Right ventricle myocardium superior (tissue), 1 donor: ENCODE results near the gene RIPPLY3. TPM values are rescaled to one million over a fixed set of nuclear protein-coding genes. Genes with fewer than 3 reads are reported as not detected.
"Not testable (repeated sequence)": the region's sequence is repeated elsewhere in the genome, so short reads cannot be mapped to it uniquely, and the experiment has no call there.

Experiments
- ATAC-seq: fragments of 200-7000 bp; cut with Tn5 transposase; one replicate; pipeline ENCODE4 v1.9.1; 2020; ENCODE audit warnings: mild to moderate bottlenecking; ENCODE audit not compliant: poor library complexity
- DNase-seq: peaks from one replicate; pipeline ENCODE4 v3.0.0-alpha.2; 2020
- intact Hi-C: fragments of 100-400 bp; cut with DNase I; formaldehyde crosslinking; loops from one replicate; pipeline ENCODE4 v1.11.2; 2022
- total RNA-seq: library from RNA; stranded (reverse); fragmentation: NEBNext Ultra II Directional; extraction: Animal tissue kit (Norgen Biotek cat#: 25700); gene quantifications from one replicate; pipeline ENCODE4 v1.2.1, GENCODE V29; 2021
- donor health status: DM: no; HTN: yes; CAD: no; lungs with severe emphysema.

Gene RIPPLY3
- total RNA-seq, 1 donor from 2014 or later, result not detected

GRCh38 chr21:37002851-37003250 lies 3.7 kb upstream of the RIPPLY3 start:
- DNase-seq, ATAC-seq, intact Hi-C loops: not testable (repeated sequence)

DNA sequence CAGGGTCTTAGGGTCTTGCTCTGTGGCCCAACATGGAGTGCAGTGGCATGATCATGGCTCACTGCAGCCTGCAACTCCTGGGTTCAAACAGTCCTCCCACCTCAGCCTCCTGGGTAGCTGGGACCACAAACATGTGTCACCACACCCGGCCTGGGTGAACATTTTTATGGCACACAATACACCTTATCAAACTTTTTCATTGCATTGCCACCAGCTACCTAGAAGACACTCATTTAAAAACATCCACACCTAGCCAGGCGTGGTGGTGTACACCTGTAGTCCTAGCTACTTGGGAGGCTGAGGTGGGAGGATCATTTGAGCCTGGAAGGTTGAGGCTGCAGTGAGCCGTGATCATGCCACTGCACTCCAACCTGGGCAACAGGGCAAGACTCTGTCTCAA lies 2.6 kb upstream of the RIPPLY3 start:
- ATAC-seq, intact Hi-C loops, DNase-seq: not testable (repeated sequence)

DNA sequence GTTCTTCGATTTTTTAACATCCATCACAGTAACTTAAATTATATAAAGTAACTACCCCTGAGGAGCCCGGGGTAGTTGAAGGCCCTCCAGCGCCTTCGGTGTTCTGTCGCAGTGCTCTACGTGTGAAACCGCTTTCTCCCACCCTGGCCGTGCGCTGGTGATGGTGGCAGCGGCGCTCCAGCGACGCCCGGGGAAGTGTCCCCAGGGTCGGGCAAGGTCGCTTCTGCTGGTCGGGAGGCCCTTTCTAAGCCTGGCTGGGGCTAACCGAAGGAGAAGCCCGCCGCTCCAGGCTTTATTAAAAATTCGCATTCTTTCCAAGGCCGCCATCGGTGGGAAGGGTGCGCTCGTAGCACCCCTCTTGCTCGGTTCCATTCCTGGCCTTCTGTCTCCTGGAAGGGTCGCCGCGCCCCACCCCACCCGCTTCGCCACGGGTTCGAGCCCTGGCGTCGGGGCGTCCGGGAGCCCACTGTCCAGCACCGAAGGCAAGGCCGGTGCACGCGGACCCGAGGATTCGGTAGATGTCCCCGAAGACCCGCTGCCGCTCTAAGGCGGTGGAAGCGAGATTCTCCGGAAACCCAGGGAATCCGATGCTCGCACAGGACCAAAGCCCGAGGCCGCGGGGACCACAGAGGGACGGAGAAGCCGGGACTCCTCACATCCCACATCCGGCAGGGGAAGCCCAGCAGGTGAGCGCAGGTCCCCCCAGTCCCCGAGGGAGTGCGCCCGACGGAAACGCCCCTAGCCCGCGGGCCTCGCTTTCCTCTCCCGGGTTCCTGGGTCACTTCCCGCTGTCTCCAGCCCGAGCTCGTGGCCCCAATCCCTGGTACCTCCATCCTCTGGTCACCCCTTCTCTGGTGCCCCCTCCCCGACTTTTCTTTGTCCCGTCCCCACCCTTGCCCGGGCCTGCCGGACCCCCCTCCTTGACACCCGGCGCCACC lies 685 bp upstream of the RIPPLY3 start:
- intact Hi-C loops, result no loop called here
- ATAC-seq, result no peak
- DNase-seq, result no peak

- intact Hi-C loops, result no loop called here
- ATAC-seq (no peak), DNase-seq (no peak)
Observed at GRCh38 chr21:37008724-37009123, 2.2 kb downstream of the RIPPLY3 start.

GRCh38 chr21:37009740-37010341 lies 3.3 kb downstream of the RIPPLY3 start:
- DNase-seq, result peak; percentile 87
- ATAC-seq, result peak; percentile 99
- intact Hi-C loops, result no loop called here

DNA sequence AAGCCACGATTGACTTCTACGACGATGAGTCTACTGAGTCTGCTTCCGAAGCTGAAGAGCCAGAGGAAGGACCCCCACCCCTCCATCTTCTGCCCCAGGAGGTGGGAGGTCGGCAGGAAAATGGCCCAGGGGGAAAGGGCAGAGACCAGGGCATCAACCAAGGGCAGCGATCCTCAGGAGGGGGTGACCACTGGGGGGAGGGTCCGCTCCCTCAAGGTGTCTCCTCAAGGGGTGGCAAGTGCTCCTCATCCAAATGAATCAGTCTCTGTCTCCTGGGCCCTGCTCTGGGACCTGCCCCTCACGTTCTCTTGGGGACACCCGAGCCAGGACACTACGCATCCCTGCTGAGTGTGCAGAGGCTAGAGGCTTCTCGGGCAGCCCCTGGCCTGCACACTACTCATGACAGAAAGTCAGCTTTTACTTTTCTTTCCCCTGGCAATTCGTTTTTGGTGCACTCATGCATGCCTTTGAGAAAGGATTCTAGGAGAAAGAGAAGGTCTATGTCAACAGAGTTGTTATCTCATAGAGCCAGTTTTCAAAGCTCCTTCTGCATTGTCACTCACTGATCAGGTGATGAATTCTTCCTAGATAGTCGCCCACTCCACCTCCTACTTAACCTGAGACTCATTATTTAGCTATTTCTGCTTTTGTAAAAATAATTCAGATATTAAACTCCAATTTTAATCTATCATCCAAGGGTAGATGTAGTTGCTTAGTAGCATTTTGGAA lies 11.6 kb downstream of the RIPPLY3 start:
- ATAC-seq (no peak), DNase-seq (no peak)
- intact Hi-C loops, result no loop called here

DNA sequence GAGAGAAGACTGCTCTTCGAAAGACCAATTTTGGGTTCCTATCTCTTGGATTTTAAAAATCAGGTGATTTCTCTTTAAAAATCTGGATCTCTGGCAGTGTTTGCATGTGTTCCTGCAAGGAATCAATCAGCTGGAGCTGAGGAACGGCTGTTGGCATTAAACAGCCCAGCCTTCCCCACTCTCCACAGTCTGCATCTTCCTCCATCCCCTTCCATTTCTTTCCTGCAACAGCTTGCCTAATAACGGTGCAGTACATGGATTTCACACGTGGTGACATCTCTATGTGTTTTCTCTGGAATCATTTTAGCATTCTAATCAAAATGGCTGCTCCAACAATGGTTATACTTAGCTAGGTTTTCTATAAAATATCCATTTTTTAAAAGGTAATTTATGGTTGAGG lies 20.0 kb downstream of the RIPPLY3 start:
- intact Hi-C loops, result no loop called here
- no peak for DNase-seq
- no peak for ATAC-seq

DNA sequence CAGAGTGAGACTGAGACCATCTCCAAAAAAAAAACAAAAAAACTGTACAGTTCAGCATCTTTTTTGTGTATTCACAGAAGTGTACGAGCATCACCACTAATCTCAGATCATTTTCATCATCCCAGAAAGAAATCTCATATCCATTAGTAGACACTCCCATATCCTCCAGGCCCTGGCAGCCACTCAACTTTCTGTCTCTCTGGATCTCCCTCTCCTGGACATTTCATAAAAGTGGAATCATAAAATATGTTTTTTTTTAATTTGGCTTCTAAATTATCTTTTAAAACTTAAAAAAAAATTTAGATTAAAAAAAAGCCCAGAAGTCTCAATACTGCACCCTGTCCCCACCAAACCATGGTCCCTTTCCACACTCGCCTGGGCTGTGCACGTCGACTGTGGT lies 22.1 kb downstream of the RIPPLY3 start:
- DNase-seq (no peak), ATAC-seq (no peak)
- intact Hi-C loops, result no loop called here

DNA sequence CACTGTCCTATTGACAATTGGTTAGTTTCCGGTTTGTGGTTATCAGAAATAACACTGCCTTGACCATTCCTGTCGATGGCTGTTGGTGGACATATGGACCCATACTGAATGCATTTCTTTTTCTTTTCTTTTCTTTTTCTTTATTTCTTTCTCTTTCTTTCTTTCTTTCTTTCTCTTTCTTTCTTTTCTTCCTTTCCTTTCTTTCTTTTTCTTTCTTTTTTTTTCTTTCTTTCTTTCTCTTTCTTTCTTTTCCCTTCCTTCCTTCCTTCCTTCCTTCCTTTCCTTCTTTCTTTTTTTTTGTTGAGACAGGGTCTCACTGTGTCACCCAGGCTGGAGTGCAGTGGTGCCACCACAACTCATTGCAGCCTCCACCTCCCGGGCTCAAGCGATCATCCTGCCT lies 24.4 kb downstream of the RIPPLY3 start:
- DNase-seq (no peak), ATAC-seq (no peak)
- intact Hi-C loops, result no loop called here

- intact Hi-C loops, result no loop called here
- ATAC-seq, result no peak
- DNase-seq, result no peak
Observed at GRCh38 chr21:37032293-37032692, 25.8 kb downstream of the RIPPLY3 start.

GRCh38 chr21:37032877-37033471 lies 26.5 kb downstream of the RIPPLY3 start:
- intact Hi-C loops, result no loop called here
- no peak for ATAC-seq
- no peak for DNase-seq

DNA sequence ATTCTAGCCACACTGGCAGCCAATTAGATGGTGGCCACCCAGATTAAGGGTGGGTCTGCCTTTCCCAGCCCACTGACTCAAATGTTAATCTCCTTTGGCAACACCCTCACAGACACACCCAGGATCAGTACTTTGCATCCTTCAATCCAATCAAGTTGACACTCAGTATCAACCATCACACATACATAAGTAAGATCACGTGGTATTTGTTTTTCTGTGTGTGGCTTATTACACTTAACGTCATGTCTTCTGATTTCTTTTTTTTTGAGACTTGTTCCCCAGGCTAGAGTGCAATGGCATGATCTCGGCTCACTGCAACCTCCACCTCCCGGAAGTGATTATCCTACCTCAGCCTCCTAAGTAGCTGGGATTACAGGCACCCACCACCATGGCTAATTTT lies 27.9 kb downstream of the RIPPLY3 start:
- intact Hi-C loops, ATAC-seq, DNase-seq: not testable (repeated sequence)

- ATAC-seq (no peak), DNase-seq (no peak)
- intact Hi-C loops, result no loop called here
Observed at GRCh38 chr21:37036177-37036576, 29.7 kb downstream of the RIPPLY3 start.

DNA sequence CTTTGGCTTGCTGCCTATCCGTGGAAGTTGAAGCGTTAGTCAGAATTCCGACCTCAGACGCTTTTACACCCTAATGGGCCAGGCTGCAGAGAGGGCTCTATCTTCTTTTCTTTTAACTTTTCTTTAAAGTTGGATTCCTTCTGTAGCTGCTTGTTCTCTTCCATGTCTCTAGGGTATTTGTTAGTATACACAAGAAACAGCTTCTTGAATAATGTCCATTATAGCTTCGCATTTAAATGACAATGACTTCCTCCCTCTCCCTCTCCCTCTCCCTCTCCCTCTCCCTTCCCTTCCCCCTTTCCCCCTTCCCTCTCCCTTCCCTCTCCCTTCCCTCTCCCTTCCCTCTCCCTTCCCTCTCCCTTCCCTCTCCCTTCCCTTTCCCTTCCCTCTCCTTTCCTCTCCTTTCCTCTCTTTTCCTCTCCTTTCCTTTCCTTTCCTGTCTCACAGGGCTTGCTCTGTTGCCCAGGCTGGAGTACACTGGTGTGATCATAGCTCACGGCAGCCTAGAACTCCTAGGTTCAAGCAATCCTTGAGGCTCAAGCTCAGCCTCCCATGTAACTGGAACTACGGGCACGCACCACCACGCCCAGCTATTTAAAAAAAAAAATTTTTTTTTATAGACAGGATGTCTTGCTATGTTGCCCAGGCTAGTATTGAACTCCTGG lies 33.0 kb downstream of the RIPPLY3 start:
- ATAC-seq, result no peak
- DNase-seq, result no peak
- intact Hi-C loops, result no loop called here

GRCh38 chr21:37040212-37040611 lies 33.7 kb downstream of the RIPPLY3 start:
- intact Hi-C loops, result no loop called here
- ATAC-seq (no peak), DNase-seq (no peak)

GRCh38 chr21:37041706-37042271 lies 35.3 kb downstream of the RIPPLY3 start:
- DNase-seq (no peak), ATAC-seq (no peak)
- intact Hi-C loops, result no loop called here

DNA sequence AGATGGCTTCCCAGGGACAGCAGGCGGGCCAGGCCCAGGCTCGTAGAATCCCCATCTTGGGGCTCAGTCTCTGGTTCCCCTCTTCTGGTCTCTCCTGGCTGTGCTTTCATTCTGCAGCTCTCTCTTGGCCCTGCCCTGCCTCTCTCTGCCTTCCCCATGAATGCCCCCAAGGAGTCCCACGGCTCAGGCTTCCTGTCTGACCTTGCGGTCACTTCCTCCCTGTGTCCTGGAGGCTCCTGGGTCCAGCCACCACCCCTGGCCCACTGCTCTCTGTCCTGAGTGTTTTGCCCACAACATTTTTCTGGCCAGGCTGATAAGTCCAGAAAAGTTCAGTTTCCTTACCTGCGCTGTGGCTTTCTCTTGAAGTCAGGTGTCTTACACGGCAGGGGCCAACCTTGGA lies 37.3 kb downstream of the RIPPLY3 start:
- intact Hi-C loops, result no loop called here
- DNase-seq (no peak), ATAC-seq (no peak)

- no peak for DNase-seq
- intact Hi-C loops, result no loop called here
Observed at GRCh38 chr21:37044643-37045042, 38.1 kb downstream of the RIPPLY3 start.

More at GRCh38 chr21:37044643-37045042, 38.1 kb downstream of the RIPPLY3 start:
- no peak for ATAC-seq
